Endothelial cell of umbilical vein (primary cell): Measurements from ENCODE around the gene PLEKHA5. TPM values are rescaled to one million over a fixed set of nuclear protein-coding genes. Genes with fewer than 3 reads are reported as not detected.

Experiments
- BruUV-seq: library from RNA; stranded (reverse); fragments of 400-500 nt; replicated peaks from 2 replicates; lab custom pipeline; 2021; lab: Mats Ljungman, UMichigan
- CTCF ChIA-PET: fragments of 300-600, 350-600 bp; sonication (Branson Sonifier 250); formaldehyde crosslinking; loops from one replicate; lab custom pipeline; 2021; ENCODE audit warnings: antibody characterized with exemption, inconsistent platforms; lab: Charles Lee
- POLR2A ChIA-PET: fragments of 300-600, 350-600 bp; sonication (Branson Sonifier 250); formaldehyde crosslinking; loops from one replicate; lab custom pipeline; 2021; ENCODE audit warnings: antibody characterized with exemption, inconsistent platforms; lab: Charles Lee
- DNase-seq: peaks from one replicate; pipeline ENCODE4 v3.0.0-alpha.2; 2011; ENCODE audit warnings: low read depth, low spot score
- FAIRE-seq: peaks from 2 replicates; lab custom pipeline; 2011; peaks lifted over from hg19 to GRCh38; lab: Jason Lieb, UNC
- H2AFZ ChIP-seq: 2 replicates; pipeline ENCODE4 v1.6.0; 2012; ENCODE audit warnings: low read depth, low read length, control low read depth, inconsistent platforms
- H3K27ac ChIP-seq: 2 replicates; pipeline ENCODE4 v1.5.1; 2011; ENCODE audit warnings: low read depth, mild to moderate bottlenecking, control low read depth, low read length, moderate library complexity; ENCODE audit not compliant: insufficient read depth
- H3K27me3 ChIP-seq, 2 experiments: 2 replicates each; pipeline versions ENCODE4 v1.6.0 to v1.6.1; 2011; ENCODE audit warnings: low read length in 2 of 2, mixed read lengths in 1 of 2; ENCODE audit not compliant: control insufficient read depth in 2 of 2, insufficient read depth in 2 of 2
- H3K36me3 ChIP-seq, 2 experiments: 2 replicates in 1 of 2; 3 replicates in 1 of 2; pipeline ENCODE4 v1.5.1; 2011; ENCODE audit warnings: low read length in 2 of 2, mild to moderate bottlenecking in 1 of 2, moderate library complexity in 1 of 2; ENCODE audit not compliant: control insufficient read depth in 2 of 2, insufficient read depth in 2 of 2; ENCODE audit errors: extremely low read depth in 1 of 2
- H3K4me1 ChIP-seq: 3 replicates; pipeline ENCODE4 v1.5.1; 2011; ENCODE audit warnings: mild to moderate bottlenecking, low read length; ENCODE audit not compliant: control insufficient read depth, insufficient read depth; ENCODE audit errors: extremely low read depth
- H3K4me2 ChIP-seq: 2 replicates; pipeline ENCODE4 v1.6.1; 2011; ENCODE audit warnings: low read length, control low read depth, mixed read lengths; ENCODE audit not compliant: insufficient read depth
- H3K4me3 ChIP-seq, 3 experiments: fragments of 200-600 bp in 1 of 3; sonication (generic), shearing (Covaris generic) in 1 of 3; replicated peaks in 1 of 3; 2 replicates each; pipeline ENCODE4 v1.5.1; 2011 to 2016; ENCODE audit warnings: control low read depth in 3 of 3, low read length in 3 of 3, mild to moderate bottlenecking in 2 of 3, inconsistent platforms in 1 of 3, low read depth in 1 of 3, moderate library complexity in 1 of 3; ENCODE audit not compliant: insufficient read depth in 1 of 3
- H3K79me2 ChIP-seq: 2 replicates; pipeline ENCODE4 v1.6.0; 2012; ENCODE audit warnings: low read length, inconsistent platforms; ENCODE audit not compliant: control insufficient read depth, insufficient read depth
- H3K9ac ChIP-seq: replicated peaks from 2 replicates; pipeline ENCODE3; 2011; ENCODE audit warnings: low read length, control low read depth; ENCODE audit not compliant: insufficient read depth; ENCODE audit errors: extremely low read depth
- H3K9me1 ChIP-seq: replicated peaks from 3 replicates; pipeline ENCODE4 v1.6.0; 2011; ENCODE audit warnings: mild to moderate bottlenecking, low read length; ENCODE audit not compliant: control insufficient read depth, insufficient read depth; ENCODE audit errors: extremely low read depth
- H3K9me3 ChIP-seq: replicated peaks from 2 replicates; pipeline ENCODE4 v1.5.1; 2012; ENCODE audit warnings: low read length, inconsistent platforms; ENCODE audit not compliant: control insufficient read depth, insufficient read depth
- H4K20me1 ChIP-seq: replicated peaks from 2 replicates; pipeline ENCODE3; 2011; ENCODE audit warnings: mild to moderate bottlenecking, low read length; ENCODE audit not compliant: control insufficient read depth, insufficient read depth; ENCODE audit errors: extremely low read depth
- EZH2 ChIP-seq: IDR thresholded peaks from 2 replicates; pipeline ENCODE4 v1.6.1; 2012; ENCODE audit warnings: borderline replicate concordance, low read depth, mild to moderate bottlenecking, moderate library complexity, low read length, inconsistent platforms; ENCODE audit not compliant: severe bottlenecking
- FOS ChIP-seq: IDR thresholded peaks from 2 replicates; pipeline ENCODE4 v1.6.1; 2011; ENCODE audit warnings: mild to moderate bottlenecking, low read length, moderate library complexity, borderline replicate concordance; ENCODE audit not compliant: insufficient read depth
- GATA2 ChIP-seq: IDR thresholded peaks from 2 replicates; pipeline ENCODE4 v1.7.0; 2011; ENCODE audit warnings: low read depth, mild to moderate bottlenecking, moderate library complexity, mixed read lengths, low read length; ENCODE audit not compliant: insufficient read length, insufficient read depth
- JUN ChIP-seq: IDR thresholded peaks from 2 replicates; pipeline ENCODE4 v1.6.1; 2011; ENCODE audit warnings: borderline replicate concordance, low read depth; ENCODE audit not compliant: insufficient read length, insufficient read depth
- MAX ChIP-seq: IDR thresholded peaks from 2 replicates; pipeline ENCODE4 v1.6.1; 2011; ENCODE audit not compliant: insufficient read depth, insufficient read length
- MYC ChIP-seq: IDR thresholded peaks from one replicate; pipeline ENCODE4 v1.6.1; 2011; ENCODE audit warnings: mild to moderate bottlenecking, low read depth, low read length
- POLR2A ChIP-seq: IDR thresholded peaks from 2 replicates; pipeline ENCODE4 v1.6.1; 2012; ENCODE audit warnings: low read depth, mild to moderate bottlenecking, control low read depth, low read length
- POLR2AphosphoS5 ChIP-seq: IDR thresholded peaks from 2 replicates; pipeline ENCODE4 v1.6.1; 2012; ENCODE audit warnings: low read depth, mild to moderate bottlenecking, control low read depth, low read length, moderate library complexity; ENCODE audit not compliant: insufficient read depth
- dilution Hi-C: fragments of 300-500 bp; cut with MboI; formaldehyde crosslinking; loops from one replicate; pipeline ENCODE4 v1.15.0; 2019; ENCODE audit warnings: low sequenced_read_pairs; ENCODE audit not compliant: extremely low pct_ligation_motif_present
- intact Hi-C: fragments of 100-400 bp; cut with micrococcal nuclease; formaldehyde crosslinking; loops from one replicate; pipeline ENCODE4 v1.10.0; 2022
- polyA plus RNA-seq, 4 experiments: library from polyadenylated mRNA; depleted of rRNA in 3 of 4; stranded (reverse) in 3 of 4; unstranded in 1 of 4; fragments of >200 nt; gene quantifications; 2 replicates each; pipeline versions ENCODE4 v1.2.1 to v1.2.3, GENCODE V29; 2011 to 2012; ENCODE audit warnings: missing spikeins in 1 of 4
- total RNA-seq: library from RNA; stranded (reverse); gene quantifications from 2 replicates; pipeline ENCODE4 v1.2.3, GENCODE V29; 2021
- TF ChIP-seq, protein P1 (sequence below), 2 donors: IDR thresholded peaks; 1 replicate in 1 of 2; 2 replicates in 1 of 2; pipeline ENCODE4 v1.5.1; 2011; ENCODE audit warnings: low read length in 2 of 2, mild to moderate bottlenecking in 2 of 2, moderate library complexity in 2 of 2, control low read depth in 1 of 2, inconsistent platforms in 1 of 2, low read depth in 1 of 2; ENCODE audit not compliant: insufficient read depth in 1 of 2; ENCODE audit errors: extremely low read depth in 1 of 2

Gene PLEKHA5
- total and polyA plus RNA-seq, 2 donors (not counting 3 experiments of a cell fraction or from before 2014, with no cell fraction given): 2.5 to 12.7 TPM

GRCh38 chr12:19410629-19411185, 281.2 kb downstream of the PLEKHA5 start:
- DNase-seq (no peak), FAIRE-seq (no peak)
- CTCF ChIA-PET: interaction anchor here (0.7 to 1.3 kb wide), 2 partner anchors 11 to 12 kb away, joined by 5 read pairs; no protein-coding TSS in a partner anchor

More at GRCh38 chr12:19410629-19411185, 281.2 kb downstream of the PLEKHA5 start:
- Histone ChIP-seq H3K4me1 (no peaks in the 10 kb centered on the region), H3K27ac (no peak overlapping the region), H3K27me3 (peaks cover 3 to 4% of the 10 kb centered on the region in 2 experiments), H3K9me1 (no peaks in the 10 kb centered on the region), H3K36me3 (no peaks in the 10 kb centered on the region), H2AFZ (no peak overlapping the region), H3K9ac (no peak overlapping the region), H3K4me3 (no peak overlapping the region), H3K4me2 (no peak overlapping the region), H3K9me3 (no peaks in the 10 kb centered on the region), H4K20me1 (no peaks in the 10 kb centered on the region), H3K79me2 (no peaks in the 10 kb centered on the region)
- no TSS peak for BruUV-seq
- dilution Hi-C loops: no loop called here
- TF ChIP-seq POLR2A (no peak), MAX (no peak), FOS (no peak), JUN (no peak), POLR2AphosphoS5 (no peak), MYC (no peak), EZH2 (no peak), GATA2 (no peak)
- TF ChIP-seq, protein P1, sequence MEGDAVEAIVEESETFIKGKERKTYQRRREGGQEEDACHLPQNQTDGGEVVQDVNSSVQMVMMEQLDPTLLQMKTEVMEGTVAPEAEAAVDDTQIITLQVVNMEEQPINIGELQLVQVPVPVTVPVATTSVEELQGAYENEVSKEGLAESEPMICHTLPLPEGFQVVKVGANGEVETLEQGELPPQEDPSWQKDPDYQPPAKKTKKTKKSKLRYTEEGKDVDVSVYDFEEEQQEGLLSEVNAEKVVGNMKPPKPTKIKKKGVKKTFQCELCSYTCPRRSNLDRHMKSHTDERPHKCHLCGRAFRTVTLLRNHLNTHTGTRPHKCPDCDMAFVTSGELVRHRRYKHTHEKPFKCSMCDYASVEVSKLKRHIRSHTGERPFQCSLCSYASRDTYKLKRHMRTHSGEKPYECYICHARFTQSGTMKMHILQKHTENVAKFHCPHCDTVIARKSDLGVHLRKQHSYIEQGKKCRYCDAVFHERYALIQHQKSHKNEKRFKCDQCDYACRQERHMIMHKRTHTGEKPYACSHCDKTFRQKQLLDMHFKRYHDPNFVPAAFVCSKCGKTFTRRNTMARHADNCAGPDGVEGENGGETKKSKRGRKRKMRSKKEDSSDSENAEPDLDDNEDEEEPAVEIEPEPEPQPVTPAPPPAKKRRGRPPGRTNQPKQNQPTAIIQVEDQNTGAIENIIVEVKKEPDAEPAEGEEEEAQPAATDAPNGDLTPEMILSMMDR (IDR thresholded peaks at IDR 0.05; ENCODE audit: extremely low read depth in 1 of 2, insufficient read depth in 1 of 2, low read depth in 1 of 2, low read length in 2 of 2): no peak
- intact Hi-C loops: no loop called here
- POLR2A ChIA-PET: no interaction called here
